ENCODE results near the gene ZMYM4.

Gene ZMYM4

GRCh38 chr1:35270836-35271235 lies 2.3 kb downstream of the ZMYM4 start:
- Histone ChIP-seq H3K4me3 (ENCODE audit: insufficient read depth, low read depth, low read length, poor library complexity, severe bottlenecking) (no peak overlapping the region), H3K27me3 (replicated peaks; ENCODE audit: control insufficient read depth, insufficient read depth, low read length, poor library complexity, severe bottlenecking) (no peaks in the 10 kb centered on the region), H3K27ac (ENCODE audit: insufficient read depth, low read length, poor library complexity, severe bottlenecking) (no peak overlapping the region), H3K9me3 (ENCODE audit: control insufficient read depth, low read length) (no peaks in the 10 kb centered on the region), H3K4me1 (ENCODE audit: control insufficient read depth, insufficient read depth, low read length, poor library complexity, severe bottlenecking) (peaks cover 7% of the 10 kb centered on the region), H3K36me3 (ENCODE audit: control insufficient read depth, insufficient read depth, low read length) (no peaks in the 10 kb centered on the region)
- DNase-seq: no peak

GRCh38 chr1:35274197-35274596 lies 5.7 kb downstream of the ZMYM4 start:
- no peak overlapping the region for H3K27ac ChIP-seq (ENCODE audit: insufficient read depth, low read length, poor library complexity, severe bottlenecking)
- DNase-seq: no peak
- no peaks in the 10 kb centered on the region for H3K9me3 ChIP-seq (ENCODE audit: control insufficient read depth, low read length)
- H3K36me3 ChIP-seq (ENCODE audit: control insufficient read depth, insufficient read depth, low read length): no peaks in the 10 kb centered on the region
- H3K4me3 ChIP-seq (ENCODE audit: insufficient read depth, low read depth, low read length, poor library complexity, severe bottlenecking): no peak overlapping the region
- H3K27me3 ChIP-seq (replicated peaks; ENCODE audit: control insufficient read depth, insufficient read depth, low read length, poor library complexity, severe bottlenecking): no peaks in the 10 kb centered on the region
- peaks cover 6% of the 10 kb centered on the region for H3K4me1 ChIP-seq (ENCODE audit: control insufficient read depth, insufficient read depth, low read length, poor library complexity, severe bottlenecking)

- H3K4me1 ChIP-seq (ENCODE audit: control insufficient read depth, insufficient read depth, low read length, poor library complexity, severe bottlenecking): no peaks in the 10 kb centered on the region
- DNase-seq: no peak
- no peak overlapping the region for H3K4me3 ChIP-seq (ENCODE audit: insufficient read depth, low read depth, low read length, poor library complexity, severe bottlenecking)
- H3K27me3 ChIP-seq (replicated peaks; ENCODE audit: control insufficient read depth, insufficient read depth, low read length, poor library complexity, severe bottlenecking): no peaks in the 10 kb centered on the region
- H3K9me3 ChIP-seq (ENCODE audit: control insufficient read depth, low read length): no peaks in the 10 kb centered on the region
- H3K27ac ChIP-seq (ENCODE audit: insufficient read depth, low read length, poor library complexity, severe bottlenecking): no peak overlapping the region
- H3K36me3 ChIP-seq (ENCODE audit: control insufficient read depth, insufficient read depth, low read length): peaks cover 8% of the 10 kb centered on the region
These were observed 10.5 kb downstream of the ZMYM4 start for GRCh38 chr1:35278886-35279554.

- Histone ChIP-seq H3K9me3 (ENCODE audit: control insufficient read depth, low read length) (no peaks in the 10 kb centered on the region), H3K4me3 (ENCODE audit: insufficient read depth, low read depth, low read length, poor library complexity, severe bottlenecking) (no peak overlapping the region), H3K36me3 (ENCODE audit: control insufficient read depth, insufficient read depth, low read length) (peaks cover 8% of the 10 kb centered on the region), H3K4me1 (ENCODE audit: control insufficient read depth, insufficient read depth, low read length, poor library complexity, severe bottlenecking) (no peaks in the 10 kb centered on the region), H3K27me3 (replicated peaks; ENCODE audit: control insufficient read depth, insufficient read depth, low read length, poor library complexity, severe bottlenecking) (no peaks in the 10 kb centered on the region), H3K27ac (ENCODE audit: insufficient read depth, low read length, poor library complexity, severe bottlenecking) (no peak overlapping the region)
- DNase-seq: no peak
These were observed 11.0 kb downstream of the ZMYM4 start for GRCh38 chr1:35279555-35279904.

GRCh38 chr1:35280006-35280405 lies 11.5 kb downstream of the ZMYM4 start:
- H3K9me3 ChIP-seq (ENCODE audit: control insufficient read depth, low read length): no peaks in the 10 kb centered on the region
- DNase-seq: no peak
- no peak overlapping the region for H3K27ac ChIP-seq (ENCODE audit: insufficient read depth, low read length, poor library complexity, severe bottlenecking)
- H3K36me3 ChIP-seq (ENCODE audit: control insufficient read depth, insufficient read depth, low read length): peaks cover 8% of the 10 kb centered on the region
- H3K27me3 ChIP-seq (replicated peaks; ENCODE audit: control insufficient read depth, insufficient read depth, low read length, poor library complexity, severe bottlenecking): no peaks in the 10 kb centered on the region
- H3K4me3 ChIP-seq (ENCODE audit: insufficient read depth, low read depth, low read length, poor library complexity, severe bottlenecking): no peak overlapping the region
- H3K4me1 ChIP-seq (ENCODE audit: control insufficient read depth, insufficient read depth, low read length, poor library complexity, severe bottlenecking): no peaks in the 10 kb centered on the region

- Histone ChIP-seq H3K4me1 (ENCODE audit: control insufficient read depth, insufficient read depth, low read length, poor library complexity, severe bottlenecking) (no peaks in the 10 kb centered on the region), H3K4me3 (ENCODE audit: insufficient read depth, low read depth, low read length, poor library complexity, severe bottlenecking) (no peak overlapping the region), H3K27ac (ENCODE audit: insufficient read depth, low read length, poor library complexity, severe bottlenecking) (no peak overlapping the region), H3K27me3 (replicated peaks; ENCODE audit: control insufficient read depth, insufficient read depth, low read length, poor library complexity, severe bottlenecking) (no peaks in the 10 kb centered on the region), H3K36me3 (ENCODE audit: control insufficient read depth, insufficient read depth, low read length) (peaks cover 8% of the 10 kb centered on the region), H3K9me3 (ENCODE audit: control insufficient read depth, low read length) (no peaks in the 10 kb centered on the region)
- no peak for DNase-seq
These were observed 13.1 kb downstream of the ZMYM4 start for GRCh38 chr1:35281565-35281964.

- H3K27ac ChIP-seq (ENCODE audit: insufficient read depth, low read length, poor library complexity, severe bottlenecking): no peak overlapping the region
- no peak for DNase-seq
- peaks cover 8% of the 10 kb centered on the region for H3K36me3 ChIP-seq (ENCODE audit: control insufficient read depth, insufficient read depth, low read length)
- no peaks in the 10 kb centered on the region for H3K9me3 ChIP-seq (ENCODE audit: control insufficient read depth, low read length)
- no peaks in the 10 kb centered on the region for H3K27me3 ChIP-seq (replicated peaks; ENCODE audit: control insufficient read depth, insufficient read depth, low read length, poor library complexity, severe bottlenecking)
- no peaks in the 10 kb centered on the region for H3K4me1 ChIP-seq (ENCODE audit: control insufficient read depth, insufficient read depth, low read length, poor library complexity, severe bottlenecking)
- H3K4me3 ChIP-seq (ENCODE audit: insufficient read depth, low read depth, low read length, poor library complexity, severe bottlenecking): no peak overlapping the region
These were observed 13.7 kb downstream of the ZMYM4 start for GRCh38 chr1:35282172-35282571.

- Histone ChIP-seq H3K27me3 (replicated peaks; ENCODE audit: control insufficient read depth, insufficient read depth, low read length, poor library complexity, severe bottlenecking) (no peaks in the 10 kb centered on the region), H3K4me1 (ENCODE audit: control insufficient read depth, insufficient read depth, low read length, poor library complexity, severe bottlenecking) (no peaks in the 10 kb centered on the region), H3K9me3 (ENCODE audit: control insufficient read depth, low read length) (no peaks in the 10 kb centered on the region), H3K36me3 (ENCODE audit: control insufficient read depth, insufficient read depth, low read length) (peaks cover 8% of the 10 kb centered on the region), H3K27ac (ENCODE audit: insufficient read depth, low read length, poor library complexity, severe bottlenecking) (no peak overlapping the region), H3K4me3 (ENCODE audit: insufficient read depth, low read depth, low read length, poor library complexity, severe bottlenecking) (no peak overlapping the region)
- DNase-seq: no peak
These were observed 16.3 kb downstream of the ZMYM4 start for GRCh38 chr1:35284852-35285251.

GRCh38 chr1:35285771-35286606 lies 17.5 kb downstream of the ZMYM4 start:
- Histone ChIP-seq H3K9me3 (ENCODE audit: control insufficient read depth, low read length) (no peaks in the 10 kb centered on the region), H3K4me1 (ENCODE audit: control insufficient read depth, insufficient read depth, low read length, poor library complexity, severe bottlenecking) (no peaks in the 10 kb centered on the region), H3K27me3 (replicated peaks; ENCODE audit: control insufficient read depth, insufficient read depth, low read length, poor library complexity, severe bottlenecking) (no peaks in the 10 kb centered on the region), H3K27ac (ENCODE audit: insufficient read depth, low read length, poor library complexity, severe bottlenecking) (peak overlapping the region; percentile 5), H3K4me3 (ENCODE audit: insufficient read depth, low read depth, low read length, poor library complexity, severe bottlenecking) (no peak overlapping the region), H3K36me3 (ENCODE audit: control insufficient read depth, insufficient read depth, low read length) (peaks cover 8% of the 10 kb centered on the region)
- no peak for DNase-seq

GRCh38 chr1:35287807-35288640 lies 19.5 kb downstream of the ZMYM4 start:
- H3K4me3 ChIP-seq (ENCODE audit: insufficient read depth, low read depth, low read length, poor library complexity, severe bottlenecking): no peak overlapping the region
- no peaks in the 10 kb centered on the region for H3K27me3 ChIP-seq (replicated peaks; ENCODE audit: control insufficient read depth, insufficient read depth, low read length, poor library complexity, severe bottlenecking)
- H3K4me1 ChIP-seq (ENCODE audit: control insufficient read depth, insufficient read depth, low read length, poor library complexity, severe bottlenecking): no peaks in the 10 kb centered on the region
- no peak overlapping the region for H3K27ac ChIP-seq (ENCODE audit: insufficient read depth, low read length, poor library complexity, severe bottlenecking)
- no peaks in the 10 kb centered on the region for H3K9me3 ChIP-seq (ENCODE audit: control insufficient read depth, low read length)
- no peak for DNase-seq
- no peaks in the 10 kb centered on the region for H3K36me3 ChIP-seq (ENCODE audit: control insufficient read depth, insufficient read depth, low read length)
